SH-SY5Y (cell line): Measurements from ENCODE around the gene IQCB1.

Source experiments
- GATA2 ChIP-seq: IDR thresholded peaks from 2 replicates; pipeline ENCODE4 v1.6.1; 2011; ENCODE audit warnings: mild to moderate bottlenecking, low read depth, low read length
- GATA3 ChIP-seq: IDR thresholded peaks from 2 replicates; pipeline ENCODE4 v1.6.1; 2011; ENCODE audit warnings: low read depth, mild to moderate bottlenecking, low read length, moderate library complexity

IQCB1 gene

DNA sequence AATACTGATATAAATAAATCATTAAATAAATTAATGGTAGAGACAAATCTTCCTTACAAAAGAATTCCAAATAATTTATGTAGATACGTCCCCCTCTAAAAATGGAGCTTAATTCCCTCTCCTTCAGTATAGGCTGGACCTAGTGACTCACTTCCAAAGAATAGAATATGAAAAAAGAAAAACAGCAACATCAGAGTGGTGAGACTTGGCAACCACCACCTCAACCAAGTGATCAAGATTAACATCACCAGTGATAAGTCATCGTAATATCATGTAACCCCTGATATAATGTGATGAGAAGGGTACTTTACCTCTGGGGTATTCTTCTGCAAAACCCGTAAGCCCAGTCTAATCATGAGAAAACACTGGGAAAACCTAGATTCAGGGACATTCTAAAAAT is 98.7 kb downstream of the IQCB1 start:
- TF ChIP-seq GATA2 (no peak), GATA3 (no peak)

DNA sequence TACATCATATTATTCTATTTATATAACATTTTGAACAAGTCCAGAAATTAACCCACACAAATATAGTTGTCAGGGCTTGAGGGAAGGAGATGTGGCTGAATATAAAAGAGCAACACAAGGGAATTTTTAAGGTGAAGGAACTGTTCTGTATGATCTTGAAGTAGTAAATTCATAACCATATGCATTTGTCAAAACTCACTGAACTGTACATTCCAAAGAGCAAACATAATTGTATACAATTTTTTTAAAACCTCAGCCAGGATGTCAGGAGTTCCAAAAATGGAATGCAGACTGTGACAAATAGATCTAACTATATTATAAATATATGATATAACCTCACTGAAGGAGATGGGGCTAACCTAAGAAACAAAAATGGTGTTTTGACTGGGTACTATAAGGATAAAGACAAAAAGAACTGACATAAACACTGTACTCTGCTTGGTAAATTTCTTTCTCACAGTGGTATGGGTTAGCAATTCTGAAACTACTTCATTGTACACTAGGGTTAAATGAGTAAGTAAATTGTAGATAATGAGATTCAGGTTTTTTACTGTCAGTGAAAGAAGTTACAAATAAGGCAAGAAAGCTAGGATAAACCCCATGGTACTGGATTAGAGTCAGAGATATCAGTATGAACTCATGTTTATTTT is 99.7 kb downstream of the IQCB1 start:
- no peak for TF ChIP-seq GATA2
- no peak for TF ChIP-seq GATA3

DNA sequence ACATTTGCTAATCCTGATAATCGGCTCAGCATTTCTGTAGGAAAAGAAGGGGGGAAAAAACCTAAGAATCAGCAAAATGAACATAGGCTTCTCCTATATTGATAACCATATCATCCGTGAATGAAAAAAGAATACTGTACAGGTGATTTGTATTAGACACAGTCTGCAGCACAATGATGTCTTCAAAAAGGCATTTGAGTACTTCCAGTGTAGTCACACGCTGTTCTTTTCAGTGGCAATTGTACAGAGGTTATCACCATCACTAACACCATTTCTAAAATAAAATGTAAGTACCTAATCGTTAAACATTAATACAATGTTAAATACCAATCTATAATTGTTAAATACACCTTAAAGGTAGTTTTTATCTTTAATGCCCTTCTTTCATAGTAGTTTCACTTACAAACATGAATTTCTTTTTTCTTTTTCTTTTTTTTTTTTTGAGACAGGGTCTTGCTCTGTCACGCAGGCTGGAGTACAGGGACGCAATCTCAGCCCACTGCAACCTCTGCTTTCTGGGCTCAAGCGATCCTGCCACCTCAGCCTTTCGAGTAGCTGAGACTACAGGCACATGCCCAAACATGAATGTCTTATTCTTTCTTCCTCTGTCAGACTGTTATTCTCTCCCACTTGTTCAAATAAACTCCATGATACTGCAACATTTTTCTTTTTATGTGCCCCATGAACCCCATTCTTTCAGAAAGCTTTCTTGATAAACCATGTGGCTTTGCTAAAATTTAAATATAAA is 103.7 kb downstream of the IQCB1 start:
- TF ChIP-seq GATA3: no peak
- no peak for TF ChIP-seq GATA2

DNA sequence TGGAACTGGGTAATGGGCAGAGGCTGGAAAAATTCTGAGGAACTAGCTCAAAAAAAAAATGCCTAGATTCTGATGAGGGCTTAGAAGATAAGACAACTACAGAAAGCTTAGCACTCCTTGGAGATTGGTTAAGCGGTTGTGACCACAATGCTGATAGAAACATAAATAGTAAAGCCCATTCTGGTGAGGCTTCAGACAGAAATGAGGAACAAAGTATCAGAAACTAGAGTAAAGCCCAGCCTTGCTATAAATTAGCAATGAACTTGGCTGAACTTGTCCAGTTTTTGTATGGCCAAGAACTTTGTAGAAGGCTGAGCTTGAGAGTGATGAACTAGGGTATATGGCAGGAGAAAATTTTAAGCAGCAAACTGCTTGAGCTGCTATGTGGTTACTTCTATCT is 110.7 kb downstream of the IQCB1 start:
- no peak for TF ChIP-seq GATA3
- no peak for TF ChIP-seq GATA2

DNA sequence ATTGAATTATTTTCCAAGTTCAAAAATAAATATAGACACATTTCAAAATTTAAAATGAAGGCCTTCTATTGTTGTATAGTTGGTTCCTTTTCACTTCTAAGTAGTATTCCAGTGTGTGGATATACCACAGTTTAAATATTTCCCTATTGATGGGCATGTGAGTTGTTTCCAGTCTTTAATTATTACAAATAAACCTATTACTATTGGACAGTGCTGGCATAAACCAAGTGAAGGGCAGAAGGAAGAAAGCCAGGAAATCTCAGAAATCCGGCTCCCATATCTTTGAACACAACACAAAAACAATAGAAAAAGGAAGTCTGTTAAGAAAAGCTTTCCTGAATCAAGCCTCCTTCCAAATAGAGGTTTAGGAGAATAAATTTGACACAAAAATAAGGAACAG is 111.4 kb downstream of the IQCB1 start:
- TF ChIP-seq GATA2: no peak
- no peak for TF ChIP-seq GATA3

DNA sequence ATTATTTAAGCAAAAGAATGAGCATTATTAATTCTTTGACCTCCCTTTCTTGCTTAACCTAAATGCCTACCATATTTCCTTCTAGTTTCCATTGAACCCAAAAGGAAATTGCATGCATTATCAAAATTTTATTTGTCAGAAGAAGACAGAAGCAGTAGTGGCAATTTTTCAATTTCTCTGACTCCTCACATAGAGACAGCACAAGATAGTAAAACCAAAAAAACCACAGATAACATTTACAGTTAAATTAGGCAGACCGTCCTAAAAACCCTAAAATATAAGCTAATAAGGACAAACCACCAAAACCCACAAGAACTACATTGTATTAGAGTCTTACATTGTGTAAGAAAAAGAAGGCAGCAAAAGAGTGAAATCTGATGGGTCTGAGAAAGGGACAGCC is 112.4 kb downstream of the IQCB1 start:
- no peak for TF ChIP-seq GATA3
- no peak for TF ChIP-seq GATA2

DNA sequence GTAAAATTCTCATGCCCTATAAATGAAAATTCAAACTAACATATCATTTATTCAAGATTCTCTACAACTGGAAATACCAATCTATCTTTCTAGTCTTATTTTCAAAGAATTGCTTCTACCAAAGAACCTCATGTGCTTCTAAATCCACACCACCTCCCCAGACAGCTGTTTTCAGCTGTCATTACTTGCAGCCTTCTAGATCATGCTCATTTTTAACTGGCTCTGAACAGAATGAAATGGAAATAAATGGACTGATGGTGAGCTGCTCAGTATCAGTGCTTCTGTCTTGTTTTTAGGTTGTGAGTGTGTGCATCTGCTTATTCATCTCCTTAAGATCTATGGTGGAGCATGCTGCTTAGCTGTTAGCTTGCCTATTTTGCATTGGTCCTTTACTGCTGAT is 114.7 kb downstream of the IQCB1 start:
- no peak for TF ChIP-seq GATA2
- TF ChIP-seq GATA3: no peak
